DOHH2 (cell line): ENCODE results near the gene NEGR1.

Source experiments
- H3F3A ChIP-seq: fragments of 200-600 bp; sonication (generic), shearing (Covaris generic); 2 replicates; pipeline ENCODE4 v1.6.0; 2016; ENCODE audit warnings: antibody characterized with exemption, mild to moderate bottlenecking; ENCODE audit not compliant: control insufficient read depth, insufficient read depth
- H3K27ac ChIP-seq: fragments of 200-600 bp; sonication (generic); 2 replicates; pipeline ENCODE4 v1.5.1; 2014; ENCODE audit warnings: low read depth, mild to moderate bottlenecking, low read length, moderate library complexity
- H3K27me3 ChIP-seq: fragments of 200-600 bp; sonication (generic); 2 replicates; pipeline ENCODE4 v1.6.1; 2014; ENCODE audit warnings: mild to moderate bottlenecking, low read length, mixed read lengths; ENCODE audit not compliant: control insufficient read depth
- H3K36me3 ChIP-seq: fragments of 200-600 bp; sonication (generic); 2 replicates; pipeline ENCODE4 v1.6.1; 2014; ENCODE audit warnings: mild to moderate bottlenecking, low read length, moderate library complexity, mixed read lengths; ENCODE audit not compliant: control insufficient read depth
- H3K4me1 ChIP-seq: fragments of 200-600 bp; sonication (generic); 2 replicates; pipeline ENCODE4 v1.6.1; 2014; ENCODE audit warnings: mild to moderate bottlenecking, low read length, mixed read lengths; ENCODE audit not compliant: control insufficient read depth
- H3K4me2 ChIP-seq: fragments of 200-600 bp; sonication (generic); 2 replicates; pipeline ENCODE4 v1.6.0; 2014; ENCODE audit warnings: mild to moderate bottlenecking, low read length, moderate library complexity
- H3K4me3 ChIP-seq: fragments of 200-600 bp; sonication (generic); 2 replicates; pipeline ENCODE4 v1.5.1; 2014; ENCODE audit warnings: mild to moderate bottlenecking, low read length, mixed read lengths
- H3K79me2 ChIP-seq: fragments of 200-600 bp; sonication (generic); 2 replicates; pipeline ENCODE4 v1.6.1; 2014; ENCODE audit warnings: mild to moderate bottlenecking, low read length, mixed read lengths; ENCODE audit not compliant: control insufficient read depth
- H3K9me2 ChIP-seq: fragments of 200-600 bp; sonication (generic); replicated peaks from 2 replicates; pipeline ENCODE4 v1.6.1; 2014; ENCODE audit warnings: mild to moderate bottlenecking, low read length, mixed read lengths; ENCODE audit not compliant: control insufficient read depth
- H3K9me3 ChIP-seq: fragments of 200-600 bp; sonication (generic); 2 replicates; pipeline ENCODE4 v1.6.1; 2014; ENCODE audit warnings: antibody characterized with exemption, low read length, mixed read lengths; ENCODE audit not compliant: control insufficient read depth, insufficient read depth
- H4K20me1 ChIP-seq: fragments of 200-600 bp; sonication (generic); 2 replicates; pipeline ENCODE4 v1.6.0; 2014; ENCODE audit warnings: low read depth, mild to moderate bottlenecking, antibody characterized with exemption, low read length, moderate library complexity; ENCODE audit not compliant: control insufficient read depth, insufficient read depth
- EZH2phosphoT487 ChIP-seq: fragments of 200-600 bp; sonication (generic); IDR thresholded peaks from 2 replicates; pipeline ENCODE4 v1.6.1; 2017; ENCODE audit warnings: borderline replicate concordance, mild to moderate bottlenecking, antibody characterized with exemption, low read length, moderate library complexity, mixed read lengths
- TF ChIP-seq, protein P1 (sequence below): fragments of 200-600 bp; sonication (generic); IDR thresholded peaks from one replicate; pipeline ENCODE4 v1.5.1; 2014; ENCODE audit warnings: antibody characterized with exemption, mild to moderate bottlenecking, low read depth, low read length; ENCODE audit not compliant: poor library complexity, severe bottlenecking

Gene NEGR1

DNA sequence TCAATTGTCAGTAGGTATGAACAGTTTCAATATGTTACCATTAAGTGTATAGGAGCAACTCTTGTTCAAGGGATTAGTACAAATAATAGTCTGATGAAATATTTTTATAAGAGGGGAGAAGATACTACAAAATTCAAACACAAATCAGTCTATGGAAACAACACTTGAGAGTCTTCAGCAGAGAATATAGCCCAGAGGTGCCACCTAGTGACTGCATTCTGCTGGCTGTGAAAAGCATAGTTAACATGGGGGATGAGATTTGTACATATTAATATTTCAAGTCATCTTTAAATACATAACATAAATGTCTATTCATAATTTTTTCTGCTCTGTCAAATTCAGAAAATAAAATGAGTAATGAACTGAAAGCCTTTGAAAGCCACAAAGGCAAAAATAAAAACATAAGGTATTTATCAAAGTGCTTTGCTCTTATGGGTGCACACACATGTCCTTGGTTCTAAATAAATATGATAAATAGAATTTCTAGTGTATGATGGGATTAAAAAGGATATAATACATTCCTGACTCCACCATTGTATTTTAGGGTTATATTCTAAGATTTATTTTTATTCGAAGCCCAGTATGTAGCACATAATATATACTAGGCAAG lies 760.6 kb downstream of the NEGR1 start:
- Histone ChIP-seq H4K20me1 (no peaks in the 10 kb centered on the region), H3F3A (no peaks in the 10 kb centered on the region), H3K27ac (no peak overlapping the region), H3K36me3 (no peaks in the 10 kb centered on the region), H3K4me1 (no peaks in the 10 kb centered on the region), H3K79me2 (no peaks in the 10 kb centered on the region), H3K4me2 (no peak overlapping the region), H3K9me2 (no peaks in the 10 kb centered on the region), H3K4me3 (no peak overlapping the region), H3K9me3 (no peaks in the 10 kb centered on the region), H3K27me3 (no peaks in the 10 kb centered on the region)
- TF ChIP-seq, protein P1, sequence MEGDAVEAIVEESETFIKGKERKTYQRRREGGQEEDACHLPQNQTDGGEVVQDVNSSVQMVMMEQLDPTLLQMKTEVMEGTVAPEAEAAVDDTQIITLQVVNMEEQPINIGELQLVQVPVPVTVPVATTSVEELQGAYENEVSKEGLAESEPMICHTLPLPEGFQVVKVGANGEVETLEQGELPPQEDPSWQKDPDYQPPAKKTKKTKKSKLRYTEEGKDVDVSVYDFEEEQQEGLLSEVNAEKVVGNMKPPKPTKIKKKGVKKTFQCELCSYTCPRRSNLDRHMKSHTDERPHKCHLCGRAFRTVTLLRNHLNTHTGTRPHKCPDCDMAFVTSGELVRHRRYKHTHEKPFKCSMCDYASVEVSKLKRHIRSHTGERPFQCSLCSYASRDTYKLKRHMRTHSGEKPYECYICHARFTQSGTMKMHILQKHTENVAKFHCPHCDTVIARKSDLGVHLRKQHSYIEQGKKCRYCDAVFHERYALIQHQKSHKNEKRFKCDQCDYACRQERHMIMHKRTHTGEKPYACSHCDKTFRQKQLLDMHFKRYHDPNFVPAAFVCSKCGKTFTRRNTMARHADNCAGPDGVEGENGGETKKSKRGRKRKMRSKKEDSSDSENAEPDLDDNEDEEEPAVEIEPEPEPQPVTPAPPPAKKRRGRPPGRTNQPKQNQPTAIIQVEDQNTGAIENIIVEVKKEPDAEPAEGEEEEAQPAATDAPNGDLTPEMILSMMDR = peak; percentile 60
- no peak for TF ChIP-seq EZH2phosphoT487

DNA sequence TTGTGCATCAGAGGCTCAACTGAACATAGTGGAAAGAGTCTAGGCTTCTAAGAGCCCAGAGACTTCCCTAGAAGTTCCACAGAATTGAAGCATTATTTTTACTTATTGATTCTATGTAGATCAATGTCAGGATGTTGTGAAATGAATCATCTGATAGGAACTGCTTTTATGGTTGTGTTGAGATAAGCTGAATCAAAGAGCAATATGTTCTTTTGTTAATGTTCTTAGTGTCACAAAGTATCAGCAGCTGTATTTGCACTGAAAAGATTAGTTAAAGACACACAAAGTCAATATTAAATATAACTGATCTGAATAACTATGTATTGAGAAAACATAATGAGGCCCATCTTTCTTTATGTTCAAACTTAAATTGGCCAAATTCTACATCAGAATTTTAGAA lies 770.8 kb downstream of the NEGR1 start:
- H3K4me2 ChIP-seq = no peak overlapping the region
- no peak for TF ChIP-seq EZH2phosphoT487
- H3F3A ChIP-seq = no peaks in the 10 kb centered on the region
- H3K27me3 ChIP-seq = no peaks in the 10 kb centered on the region
- H3K9me3 ChIP-seq = no peaks in the 10 kb centered on the region
- H3K36me3 ChIP-seq = no peaks in the 10 kb centered on the region
- H3K9me2 ChIP-seq = no peaks in the 10 kb centered on the region
- H3K27ac ChIP-seq = no peak overlapping the region
- no peaks in the 10 kb centered on the region for H3K79me2 ChIP-seq
- no peaks in the 10 kb centered on the region for H3K4me1 ChIP-seq
- no peaks in the 10 kb centered on the region for H4K20me1 ChIP-seq
- no peak overlapping the region for H3K4me3 ChIP-seq

DNA sequence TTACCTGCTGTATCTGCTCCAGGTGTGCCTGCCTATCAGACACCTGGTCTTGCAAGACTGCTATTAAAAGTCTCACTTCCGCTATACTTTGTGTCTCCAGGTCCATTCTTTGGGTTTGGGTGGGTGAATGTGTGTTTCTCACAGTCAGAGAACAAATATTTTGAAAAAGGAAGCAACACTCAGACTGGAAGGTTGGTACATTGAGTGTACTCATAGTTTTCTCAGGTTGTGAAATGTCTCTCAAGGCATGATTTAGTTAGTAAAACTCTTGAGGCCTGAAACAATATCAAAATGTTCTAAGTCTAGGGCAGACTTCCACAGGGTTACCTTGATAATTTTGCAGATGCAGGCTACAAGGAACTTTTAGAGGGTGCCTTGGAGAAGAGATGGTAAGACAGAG lies 771.6 kb downstream of the NEGR1 start:
- no peaks in the 10 kb centered on the region for H3K9me2 ChIP-seq
- H3F3A ChIP-seq = no peaks in the 10 kb centered on the region
- no peaks in the 10 kb centered on the region for H3K36me3 ChIP-seq
- no peaks in the 10 kb centered on the region for H3K27me3 ChIP-seq
- no peaks in the 10 kb centered on the region for H3K9me3 ChIP-seq
- H3K79me2 ChIP-seq = no peaks in the 10 kb centered on the region
- H4K20me1 ChIP-seq = no peaks in the 10 kb centered on the region
- no peaks in the 10 kb centered on the region for H3K4me1 ChIP-seq
- no peak overlapping the region for H3K27ac ChIP-seq
- no peak for TF ChIP-seq EZH2phosphoT487
- TF ChIP-seq, protein P1 = no peak
- H3K4me2 ChIP-seq = no peak overlapping the region
- no peak overlapping the region for H3K4me3 ChIP-seq

DNA sequence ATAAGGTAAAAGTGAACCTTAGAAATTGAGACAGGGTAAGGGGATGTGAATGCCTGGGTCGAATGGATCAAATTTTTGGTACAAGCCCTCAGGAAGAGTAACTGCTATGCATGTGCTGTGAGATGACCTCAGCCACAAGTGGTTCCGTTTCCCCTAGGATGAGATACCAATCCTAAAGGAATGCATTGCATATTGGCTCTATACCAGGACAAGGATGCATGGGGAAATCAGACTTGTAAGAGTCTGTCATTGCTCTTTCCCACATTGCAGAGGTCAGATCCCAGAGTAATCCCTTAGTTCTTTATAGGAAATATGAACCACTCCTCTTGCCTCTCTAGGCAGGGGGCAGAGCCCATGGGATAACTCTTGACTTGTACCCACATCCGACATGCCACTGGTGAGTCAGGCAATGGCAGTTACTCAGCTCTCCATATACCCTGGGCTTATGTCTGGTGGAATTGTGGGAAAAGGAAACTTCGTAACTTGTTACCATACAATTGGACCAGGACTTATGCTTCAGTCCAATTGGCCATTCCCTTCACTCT lies 773.2 kb downstream of the NEGR1 start:
- H3K4me3 ChIP-seq = no peak overlapping the region
- TF ChIP-seq EZH2phosphoT487 = no peak
- TF ChIP-seq, protein P1 = no peak
- H3K9me2 ChIP-seq = no peaks in the 10 kb centered on the region
- no peaks in the 10 kb centered on the region for H3K9me3 ChIP-seq
- no peaks in the 10 kb centered on the region for H3K79me2 ChIP-seq
- H3F3A ChIP-seq = no peaks in the 10 kb centered on the region
- H3K36me3 ChIP-seq = no peaks in the 10 kb centered on the region
- no peak overlapping the region for H3K4me2 ChIP-seq
- H4K20me1 ChIP-seq = no peaks in the 10 kb centered on the region
- no peaks in the 10 kb centered on the region for H3K4me1 ChIP-seq
- no peaks in the 10 kb centered on the region for H3K27me3 ChIP-seq
- no peak overlapping the region for H3K27ac ChIP-seq
